Measurements from ENCODE around the gene NEURL2. TPM values are rescaled to one million over a fixed set of nuclear protein-coding genes. Genes with fewer than 3 reads are reported as not detected.
A peak's percentile ranks its signal among the peaks of the same experiment; 100 is the strongest.
"Not testable (repeated sequence)": the region's sequence is repeated elsewhere in the genome, so short reads cannot be mapped to it uniquely, and the experiment has no call there.

Gene NEURL2
- polyA plus RNA-seq, 10 donors, result 8.4 to 15.4 (median 13.0) TPM

GRCh38 chr20:45880988-45881788 is 9.8 kb downstream of the NEURL2 start, which contains the start of gene ZSWIM1:
Gene ZSWIM1 (plus strand): TSS chr20:45881227. CDS start chr20:45882593, 1,366 bp downstream.
- peak; percentile 99 to 100 (median 100) for DNase-seq

- DNase-seq, result peak in 2 of 3 donors; percentile 34 to 61
Measured at GRCh38 chr20:45878076-45878761, 12.8 kb downstream of the NEURL2 start.

GRCh38 chr20:45874576-45874975 is 16.4 kb downstream of the NEURL2 start:
- no peak for DNase-seq

GRCh38 chr20:45874104-45874481 is 16.9 kb downstream of the NEURL2 start:
- DNase-seq, result not testable (repeated sequence)

GRCh38 chr20:45873409-45874103 is 17.5 kb downstream of the NEURL2 start:
- no peak for DNase-seq

GRCh38 chr20:45872626-45873025 is 18.4 kb downstream of the NEURL2 start:
- no peak for DNase-seq

GRCh38 chr20:45867819-45868176 is 23.2 kb downstream of the NEURL2 start:
- peak in 1 of 3 donors; percentile 38 for DNase-seq

GRCh38 chr20:45867136-45867818 is 23.7 kb downstream of the NEURL2 start:
- no peak for DNase-seq

GRCh38 chr20:45866454-45866853 is 24.6 kb downstream of the NEURL2 start:
- no peak for DNase-seq

- DNase-seq, result no peak
Measured at GRCh38 chr20:45863543-45864470, 27.2 kb downstream of the NEURL2 start.

GRCh38 chr20:45861221-45862075 is 29.6 kb downstream of the NEURL2 start:
- no peak for DNase-seq

GRCh38 chr20:45860560-45861220 is 30.3 kb downstream of the NEURL2 start:
- no peak for DNase-seq

- DNase-seq, result no peak
Measured at GRCh38 chr20:45859916-45860315, 31.1 kb downstream of the NEURL2 start.

- DNase-seq, result no peak
Measured at GRCh38 chr20:45857882-45858216, 33.2 kb downstream of the NEURL2 start.

- peak; percentile 100 for DNase-seq
Measured at GRCh38 chr20:45857114-45857881, 33.7 kb downstream of the NEURL2 start, which contains the start of the genes ACOT8 and ZSWIM3. Gene ACOT8 (minus strand): TSS chr20:45857392. CDS start chr20:45857315, 77 bp downstream. Gene ZSWIM3 (plus strand): TSS chr20:45857614. CDS start chr20:45857826, 212 bp downstream.

GRCh38 chr20:45853484-45853883 is 37.5 kb downstream of the NEURL2 start:
- DNase-seq, result no peak

- no peak for DNase-seq
Measured at GRCh38 chr20:45852326-45852725, 38.7 kb downstream of the NEURL2 start.

GRCh38 chr20:45851501-45851900 is 39.5 kb downstream of the NEURL2 start:
- DNase-seq, result no peak
